GM11168 (cell line): ENCODE measurements around the gene NRAS.
"Not testable (repeated sequence)": the region's sequence is repeated elsewhere in the genome, so short reads cannot be mapped to it uniquely, and the experiment has no call there.

Experiments
- in situ Hi-C: fragments of 300-500 bp; cut with MboI; formaldehyde crosslinking; loops from one replicate; pipeline ENCODE4 v1.12.0; 2022; ENCODE audit warnings: low sequenced_read_pairs; ENCODE audit not compliant: unreplicated experiment

The NRAS gene

GRCh38 chr1:114716304-114717170 is at the start of gene NRAS:
NRAS (minus strand) TSS chr1:114716771; CDS start chr1:114716160, 611 bp downstream.
- in situ Hi-C loops = loop anchor here (10.0 to 25.0 kb wide), 2 partner anchors 132 to 1671 kb away; partner anchors contain the start of gene BCAS2

- in situ Hi-C loops = no loop called here
Observed at GRCh38 chr1:114764689-114765088, 48.1 kb upstream of the NRAS start.

- in situ Hi-C loops = no loop called here
Observed at GRCh38 chr1:114758256-114758832, 41.8 kb upstream of the NRAS start.

GRCh38 chr1:114757455-114758255 is 41.1 kb upstream of the NRAS start, which contains the start of gene CSDE1:
CSDE1 (minus strand) TSS chr1:114757984; CDS start chr1:114739890, 18,094 bp downstream.
- in situ Hi-C loops = no loop called here

GRCh38 chr1:114756949-114757454 is 40.4 kb upstream of the NRAS start:
- in situ Hi-C loops = no loop called here

- in situ Hi-C loops = no loop called here
Observed at GRCh38 chr1:114756009-114756892, 39.7 kb upstream of the NRAS start.

- in situ Hi-C loops = no loop called here
Observed at GRCh38 chr1:114755006-114755931, 38.7 kb upstream of the NRAS start.

GRCh38 chr1:114753702-114754101 is 37.1 kb upstream of the NRAS start:
- in situ Hi-C loops = not testable (repeated sequence)

- in situ Hi-C loops = no loop called here
Observed at GRCh38 chr1:114753143-114753542, 36.6 kb upstream of the NRAS start.

GRCh38 chr1:114750780-114751179 is 34.2 kb upstream of the NRAS start:
- in situ Hi-C loops = no loop called here

GRCh38 chr1:114749835-114750234 is 33.3 kb upstream of the NRAS start:
- in situ Hi-C loops = no loop called here

- in situ Hi-C loops = no loop called here
Observed at GRCh38 chr1:114746450-114747121, 30.0 kb upstream of the NRAS start.

GRCh38 chr1:114745291-114745690 is 28.7 kb upstream of the NRAS start:
- in situ Hi-C loops = no loop called here

GRCh38 chr1:114741963-114742746 is 25.6 kb upstream of the NRAS start:
- in situ Hi-C loops = no loop called here

GRCh38 chr1:114740331-114740730 is 23.8 kb upstream of the NRAS start:
- in situ Hi-C loops = no loop called here

GRCh38 chr1:114737314-114737849 is 20.8 kb upstream of the NRAS start:
- in situ Hi-C loops = no loop called here

- in situ Hi-C loops = no loop called here
Observed at GRCh38 chr1:114735479-114735878, 18.9 kb upstream of the NRAS start.
